ENCODE data around the gene MACROD2.

The MACROD2 gene

GRCh38 chr20:15154070-15154469 is 1158.8 kb downstream of the MACROD2 start:
- TF ChIP-seq Cebpa-rat (IDR thresholded peaks at IDR 0.05): no peak
- H3K27ac ChIP-seq: no peak overlapping the region
- H3K9ac ChIP-seq: no peak overlapping the region
- H3K36me3 ChIP-seq: no peaks in the 10 kb centered on the region
- no peaks in the 10 kb centered on the region for H3K4me1 ChIP-seq
- H4K20me1 ChIP-seq: no peaks in the 10 kb centered on the region
- no peaks in the 10 kb centered on the region for H3K27me3 ChIP-seq
- H3K4me3 ChIP-seq: no peak overlapping the region
- H3K9me3 ChIP-seq (replicated peaks in 1 of 11): peaks cover 0 to 7% (median 0%) of the 10 kb centered on the region in 11 experiments; a peak in 3 of 22 replicates
- no peak overlapping the region for H3K4me2 ChIP-seq

GRCh38 chr20:15155848-15156401 is 1160.6 kb downstream of the MACROD2 start:
- TF ChIP-seq Cebpa-rat (IDR thresholded peaks at IDR 0.05): no peak
- no peak overlapping the region for H3K9ac ChIP-seq
- no peaks in the 10 kb centered on the region for H3K4me1 ChIP-seq
- H3K9me3 ChIP-seq (replicated peaks in 1 of 11): peaks cover 0 to 7% (median 0%) of the 10 kb centered on the region in 11 experiments; a peak in 3 of 22 replicates
- H3K27me3 ChIP-seq: no peaks in the 10 kb centered on the region
- no peak overlapping the region for H3K4me3 ChIP-seq
- H3K36me3 ChIP-seq: no peaks in the 10 kb centered on the region
- H3K4me2 ChIP-seq: no peak overlapping the region
- no peaks in the 10 kb centered on the region for H4K20me1 ChIP-seq
- H3K27ac ChIP-seq: no peak overlapping the region

GRCh38 chr20:15158533-15158932 is 1163.2 kb downstream of the MACROD2 start:
- Histone ChIP-seq H4K20me1 (no peaks in the 10 kb centered on the region), H3K4me3 (no peak overlapping the region), H3K9me3 (replicated peaks in 1 of 11) (peaks cover 0 to 3% (median 0%) of the 10 kb centered on the region in 11 experiments; a peak in 1 of 22 replicates), H3K27me3 (no peaks in the 10 kb centered on the region), H3K9ac (no peak overlapping the region), H3K36me3 (no peaks in the 10 kb centered on the region), H3K4me2 (no peak overlapping the region), H3K4me1 (peaks cover 4 to 22% (median 13%) of the 10 kb centered on the region in 10 experiments; a peak in 15 of 20 replicates), H3K27ac (no peak overlapping the region)
- TF ChIP-seq Cebpa-rat (IDR thresholded peaks at IDR 0.05): no peak

- Histone ChIP-seq H3K9me3 (replicated peaks in 1 of 11) (peaks cover 0 to 14% (median 10%) of the 10 kb centered on the region in 11 experiments; a peak in 8 of 22 replicates), H3K4me2 (peak overlapping the region; percentile 38 to 80 (median 65); a peak in 21 of 22 replicates), H3K36me3 (no peaks in the 10 kb centered on the region), H3K9ac (peak overlapping the region in 3 of 11 experiments; percentile 38 to 52 (median 46); a peak in 5 of 22 replicates), H3K4me3 (peak overlapping the region in 5 of 10 experiments; percentile 12 to 41 (median 24); a peak in 7 of 20 replicates), H3K27me3 (no peaks in the 10 kb centered on the region), H3K4me1 (peaks cover 4 to 25% (median 14%) of the 10 kb centered on the region in 10 experiments; a peak in 15 of 20 replicates), H4K20me1 (no peaks in the 10 kb centered on the region), H3K27ac (peak overlapping the region in 4 of 11 experiments; percentile 4 to 30 (median 21); a peak in 4 of 22 replicates)
- no peak for TF ChIP-seq Cebpa-rat (IDR thresholded peaks at IDR 0.05)
These were observed 1166.8 kb downstream of the MACROD2 start for GRCh38 chr20:15162079-15162647.

- Histone ChIP-seq H3K4me1 (peaks cover 4 to 25% (median 14%) of the 10 kb centered on the region in 10 experiments; a peak in 15 of 20 replicates), H4K20me1 (no peaks in the 10 kb centered on the region), H3K4me3 (no peak overlapping the region), H3K27ac (peak overlapping the region in 2 of 11 experiments; percentile 9 to 30; a peak in 2 of 22 replicates), H3K4me2 (no peak overlapping the region; a peak in 1 of 22 replicates), H3K27me3 (no peaks in the 10 kb centered on the region), H3K9ac (no peak overlapping the region), H3K9me3 (replicated peaks in 1 of 11) (peaks cover 0 to 14% (median 10%) of the 10 kb centered on the region in 11 experiments; a peak in 8 of 22 replicates), H3K36me3 (no peaks in the 10 kb centered on the region)
- no peak for TF ChIP-seq Cebpa-rat (IDR thresholded peaks at IDR 0.05)
These were observed 1168.3 kb downstream of the MACROD2 start for GRCh38 chr20:15163632-15164031.

- no peak overlapping the region for H3K4me3 ChIP-seq
- peaks cover 4 to 25% (median 14%) of the 10 kb centered on the region in 10 experiments; a peak in 15 of 20 replicates for H3K4me1 ChIP-seq
- no peaks in the 10 kb centered on the region for H3K27me3 ChIP-seq
- TF ChIP-seq Cebpa-rat (IDR thresholded peaks at IDR 0.05): no peak
- no peak overlapping the region for H3K4me2 ChIP-seq
- peaks cover 0 to 14% (median 10%) of the 10 kb centered on the region in 11 experiments; a peak in 8 of 22 replicates for H3K9me3 ChIP-seq (replicated peaks in 1 of 11)
- no peaks in the 10 kb centered on the region for H4K20me1 ChIP-seq
- H3K36me3 ChIP-seq: no peaks in the 10 kb centered on the region
- H3K9ac ChIP-seq: no peak overlapping the region
- H3K27ac ChIP-seq: no peak overlapping the region
These were observed 1169.4 kb downstream of the MACROD2 start for GRCh38 chr20:15164726-15165125.

GRCh38 chr20:15166744-15167143 is 1171.4 kb downstream of the MACROD2 start:
- no peak overlapping the region for H3K9ac ChIP-seq
- no peaks in the 10 kb centered on the region for H3K27me3 ChIP-seq
- no peak overlapping the region for H3K4me3 ChIP-seq
- H3K27ac ChIP-seq: no peak overlapping the region
- no peak for TF ChIP-seq Cebpa-rat (IDR thresholded peaks at IDR 0.05)
- H3K4me2 ChIP-seq: no peak overlapping the region
- H3K4me1 ChIP-seq: peaks cover 4 to 21% (median 12%) of the 10 kb centered on the region in 10 experiments; a peak in 15 of 20 replicates
- H3K9me3 ChIP-seq (replicated peaks in 1 of 11): peaks cover 0 to 14% (median 10%) of the 10 kb centered on the region in 11 experiments; a peak in 8 of 22 replicates
- H3K36me3 ChIP-seq: no peaks in the 10 kb centered on the region
- no peaks in the 10 kb centered on the region for H4K20me1 ChIP-seq

GRCh38 chr20:15171016-15171415 is 1175.7 kb downstream of the MACROD2 start:
- Histone ChIP-seq H3K4me3 (no peak overlapping the region), H3K27me3 (no peaks in the 10 kb centered on the region), H3K4me2 (no peak overlapping the region), H3K9me3 (replicated peaks in 1 of 11) (peaks cover 6 to 14% (median 8%) of the 10 kb centered on the region in 11 experiments), H3K4me1 (no peaks in the 10 kb centered on the region), H4K20me1 (no peaks in the 10 kb centered on the region), H3K36me3 (0 out of 22 replicates have a peak, but pooled peaks cover 0 to 3% (median 0%) of the 10 kb centered on the region in 11 experiments), H3K9ac (no peak overlapping the region), H3K27ac (no peak overlapping the region)
- no peak for TF ChIP-seq Cebpa-rat (IDR thresholded peaks at IDR 0.05)

GRCh38 chr20:15176929-15177328 is 1181.6 kb downstream of the MACROD2 start:
- Histone ChIP-seq H3K4me3 (no peak overlapping the region), H3K9me3 (replicated peaks in 1 of 11) (peaks cover 20 to 29% (median 22%) of the 10 kb centered on the region in 11 experiments), H3K36me3 (0 out of 22 replicates have a peak, but pooled peaks cover 0 to 7% (median 0%) of the 10 kb centered on the region in 11 experiments), H3K27me3 (no peaks in the 10 kb centered on the region), H3K4me1 (no peaks in the 10 kb centered on the region), H4K20me1 (no peaks in the 10 kb centered on the region), H3K4me2 (no peak overlapping the region), H3K27ac (no peak overlapping the region), H3K9ac (no peak overlapping the region)
- no peak for TF ChIP-seq Cebpa-rat (IDR thresholded peaks at IDR 0.05)

All from BLaER1 treated with 17β-estradiol and CSF1 and Interleukin-3, amounts not matched to agents 10 nM and 100 nM (cell line).